ENCODE results near the gene ANKRD63.

DNA sequence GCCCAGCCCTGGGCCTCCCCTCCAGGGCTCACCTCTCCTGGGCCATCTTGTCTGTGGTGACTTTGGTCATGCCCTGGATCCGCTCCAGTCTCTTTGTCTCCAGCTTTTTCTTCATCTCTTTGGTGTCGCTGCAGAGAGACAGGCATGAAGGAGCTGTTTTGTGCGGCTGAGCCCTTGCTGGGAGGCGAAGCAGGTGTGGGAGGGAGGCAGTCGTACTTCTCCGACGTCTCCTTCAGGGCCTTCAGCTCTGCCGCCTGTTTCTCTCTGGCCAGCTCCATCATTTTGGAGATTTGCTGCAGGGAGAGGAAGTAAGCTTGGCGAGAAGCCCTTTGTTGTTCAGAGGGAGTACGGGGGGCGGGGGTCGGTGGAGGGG is 7.7 kb upstream of the ANKRD63 start:
- TF ChIP-seq, protein P1, sequence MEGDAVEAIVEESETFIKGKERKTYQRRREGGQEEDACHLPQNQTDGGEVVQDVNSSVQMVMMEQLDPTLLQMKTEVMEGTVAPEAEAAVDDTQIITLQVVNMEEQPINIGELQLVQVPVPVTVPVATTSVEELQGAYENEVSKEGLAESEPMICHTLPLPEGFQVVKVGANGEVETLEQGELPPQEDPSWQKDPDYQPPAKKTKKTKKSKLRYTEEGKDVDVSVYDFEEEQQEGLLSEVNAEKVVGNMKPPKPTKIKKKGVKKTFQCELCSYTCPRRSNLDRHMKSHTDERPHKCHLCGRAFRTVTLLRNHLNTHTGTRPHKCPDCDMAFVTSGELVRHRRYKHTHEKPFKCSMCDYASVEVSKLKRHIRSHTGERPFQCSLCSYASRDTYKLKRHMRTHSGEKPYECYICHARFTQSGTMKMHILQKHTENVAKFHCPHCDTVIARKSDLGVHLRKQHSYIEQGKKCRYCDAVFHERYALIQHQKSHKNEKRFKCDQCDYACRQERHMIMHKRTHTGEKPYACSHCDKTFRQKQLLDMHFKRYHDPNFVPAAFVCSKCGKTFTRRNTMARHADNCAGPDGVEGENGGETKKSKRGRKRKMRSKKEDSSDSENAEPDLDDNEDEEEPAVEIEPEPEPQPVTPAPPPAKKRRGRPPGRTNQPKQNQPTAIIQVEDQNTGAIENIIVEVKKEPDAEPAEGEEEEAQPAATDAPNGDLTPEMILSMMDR (optimal IDR thresholded peaks at IDR 0.05 in 1 of 3, IDR thresholded peaks at IDR 0.05 in 1 of 3, conservative IDR thresholded peaks at IDR 0.05 in 1 of 3; ENCODE audit: extremely low read depth in 1 of 3, insufficient read depth in 2 of 3, low read length in 3 of 3): no peak
- no peak for TF ChIP-seq EZH2 (IDR thresholded peaks at IDR 0.05; ENCODE audit: low read length)

All from keratinocyte (primary cell).